CD4-positive, alpha-beta memory T cell (primary cell): ENCODE data around the gene DDIT3. TPM values are rescaled to one million over a fixed set of nuclear protein-coding genes. Genes with fewer than 3 reads are reported as not detected.

Experiments
- CTCF ChIA-PET: fragments of 350-600 bp; sonication (Branson Sonifier 250); formaldehyde crosslinking; loops from one replicate; lab custom pipeline; 2021; ENCODE audit warnings: inconsistent platforms; ENCODE audit not compliant: partially characterized antibody; lab: Charles Lee
- POLR2A ChIA-PET: fragments of 350-600 bp; sonication (Branson Sonifier 250); formaldehyde crosslinking; loops from one replicate; lab custom pipeline; 2021; ENCODE audit not compliant: partially characterized antibody; lab: Charles Lee
- DNase-seq, 5 donors: peaks; one replicate each; pipeline versions ENCODE4 v3.0.0 to v3.0.0-alpha.2; 2020 to 2022; ENCODE audit warnings: mixed read lengths in 1 of 5
- H3K27ac ChIP-seq: one replicate; pipeline ENCODE4 v1.7.0; 2013; ENCODE audit warnings: low read depth, low read length
- H3K27me3 ChIP-seq: 2 replicates; pipeline ENCODE4 v1.7.0; 2013; ENCODE audit warnings: mild to moderate bottlenecking, low read length, moderate library complexity; ENCODE audit not compliant: insufficient read depth
- H3K36me3 ChIP-seq: 2 replicates; pipeline ENCODE4 v1.7.0; 2013; ENCODE audit warnings: mild to moderate bottlenecking, low read length, moderate library complexity; ENCODE audit not compliant: insufficient read depth
- H3K4me1 ChIP-seq: 2 replicates; pipeline ENCODE4 v1.7.0; 2013; ENCODE audit warnings: mild to moderate bottlenecking, low read length, moderate library complexity; ENCODE audit not compliant: insufficient read depth
- H3K4me3 ChIP-seq, 2 donors: one replicate each; pipeline ENCODE4 v1.7.0; 2013; ENCODE audit warnings: low read length in 2 of 2, mild to moderate bottlenecking in 1 of 2
- H3K9me3 ChIP-seq, 2 donors: one replicate each; pipeline ENCODE4 v1.7.0; 2013; ENCODE audit warnings: low read length in 2 of 2, control low read depth in 1 of 2; ENCODE audit not compliant: control insufficient read depth in 1 of 2
- H3K27ac Mint-ChIP-seq, 7 donors: one replicate each; pipeline ENCODE4 v1.8.0; 2020 to 2021; ENCODE audit warnings: mixed read lengths in 7 of 7, mild to moderate bottlenecking in 6 of 7, inconsistent platforms in 3 of 7, moderate library complexity in 3 of 7
- H3K27me3 Mint-ChIP-seq, 2 donors: one replicate each; pipeline ENCODE4 v1.8.0; 2020 to 2021; ENCODE audit warnings: mixed read lengths in 2 of 2
- H3K36me3 Mint-ChIP-seq, 2 donors: one replicate each; pipeline ENCODE4 v1.8.0; 2020 to 2021; ENCODE audit warnings: mixed read lengths in 2 of 2, inconsistent platforms in 1 of 2, mild to moderate bottlenecking in 1 of 2
- H3K4me1 Mint-ChIP-seq, 4 donors: one replicate each; pipeline ENCODE4 v1.8.0; 2020 to 2021; ENCODE audit warnings: mixed read lengths in 4 of 4, mild to moderate bottlenecking in 1 of 4
- H3K4me3 Mint-ChIP-seq, 8 donors: one replicate each; pipeline ENCODE4 v1.8.0; 2020 to 2021; ENCODE audit warnings: mixed read lengths in 8 of 8, mild to moderate bottlenecking in 7 of 8, moderate library complexity in 6 of 8, inconsistent platforms in 3 of 8
- H3K9me3 Mint-ChIP-seq, 8 donors: one replicate each; pipeline ENCODE4 v1.8.0; 2020 to 2021; ENCODE audit warnings: mixed read lengths in 8 of 8, mild to moderate bottlenecking in 5 of 8, inconsistent platforms in 3 of 8, moderate library complexity in 1 of 8
- intact Hi-C: fragments of 100-400 bp; cut with micrococcal nuclease; formaldehyde crosslinking; loops from one replicate; pipeline ENCODE4 v1.15.1; 2023
- polyA plus RNA-seq, 2 donors: library from polyadenylated mRNA; unstranded; fragments of 300-500 nt; fragmentation: Illumina TruSeq; gene quantifications; one replicate each; pipeline ENCODE4 v1.2.3, GENCODE V29; 2021
- total RNA-seq, 2 experiments: library from RNA; stranded (reverse); gene quantifications; one replicate each; pipeline ENCODE4 v1.2.3, GENCODE V29; 2021

The DDIT3 gene
- total and polyA plus RNA-seq, 4 experiments from 2014 or later: 15.4 to 40.8 (median 30.7) TPM

DNA sequence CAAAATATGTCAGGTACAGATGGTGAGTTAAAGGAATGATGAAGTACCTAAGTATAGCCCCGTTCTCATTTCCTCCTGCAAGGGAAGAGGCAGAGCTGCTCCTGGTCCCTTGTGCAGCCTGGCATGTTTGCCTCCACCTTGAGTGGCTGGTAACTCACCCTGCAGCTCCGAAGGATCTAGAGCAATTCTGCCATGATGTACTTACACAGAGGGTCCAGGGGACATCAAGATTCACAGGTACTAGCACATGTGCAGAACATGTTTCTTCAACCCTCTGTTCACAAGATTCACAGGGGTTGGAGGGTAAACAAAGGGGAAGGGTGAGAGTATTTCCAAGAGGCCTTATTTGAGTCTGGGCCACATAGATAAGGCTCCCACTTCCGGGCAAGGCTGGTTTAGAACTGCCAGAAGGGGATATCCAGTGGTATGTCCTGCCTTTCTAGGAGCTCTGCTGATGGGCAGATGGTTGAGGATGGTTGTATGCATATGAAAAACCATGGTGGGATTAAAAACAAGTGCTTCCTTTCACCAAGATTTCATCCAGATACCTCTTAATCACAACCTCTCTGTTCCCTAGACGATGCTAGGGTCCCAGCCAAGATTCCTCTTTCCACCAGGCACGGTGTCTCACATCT is 18.9 kb upstream of the DDIT3 start:
- DNase-seq: no peak
- Mint-ChIP-seq H3K36me3 (peaks cover 14 to 48% of the 10 kb centered on the region in 2 donors), H3K9me3 (no peaks in the 10 kb centered on the region), H3K27ac (peak overlapping the region in 2 of 7 donors; percentile 5 to 68), H3K4me3 (no peak overlapping the region), H3K27me3 (no peaks in the 10 kb centered on the region), H3K4me1 (peaks cover 0 to 11% (median 6%) of the 10 kb centered on the region in 4 donors)
- H3K4me1 ChIP-seq: no peaks in the 10 kb centered on the region
- no peaks in the 10 kb centered on the region for H3K27me3 ChIP-seq
- H3K4me3 ChIP-seq: no peak overlapping the region
- intact Hi-C loops: no loop called here
- no peak overlapping the region for H3K27ac ChIP-seq
- ChIA-PET POLR2A (interaction anchor here (1.1 to 2.1 kb wide), 3 partner anchors 9 to 13 kb away, joined by 4 to 6 read pairs (median 6); no protein-coding TSS in a partner anchor), CTCF (interaction anchor here (0.8 to 1.5 kb wide), 3 partner anchors 44 to 94 kb away, joined by 3 to 6 read pairs (median 4); partner anchors contain the start of gene B4GALNT1)
- H3K9me3 ChIP-seq: no peaks in the 10 kb centered on the region
- peaks cover 15% of the 10 kb centered on the region for H3K36me3 ChIP-seq

DNA sequence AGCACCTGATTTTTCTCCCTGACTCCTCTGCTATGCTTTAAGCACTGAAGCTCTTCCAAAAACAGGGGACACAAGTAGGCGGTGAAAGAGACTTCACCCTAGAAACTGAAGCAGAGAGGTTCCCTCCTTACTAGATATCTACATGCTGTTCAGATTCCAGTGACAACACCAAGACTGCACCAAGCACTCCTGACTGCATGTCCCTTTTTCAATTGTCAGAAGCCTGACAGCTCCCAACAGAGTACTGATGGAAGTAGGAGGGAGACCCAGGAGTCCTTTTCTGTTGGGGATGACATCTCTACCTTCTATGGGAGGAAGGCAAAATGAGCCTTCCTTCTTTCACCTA is 16.3 kb upstream of the DDIT3 start:
- H3K27ac Mint-ChIP-seq: peak overlapping the region in 3 of 7 donors; percentile 37 to 61 (median 48)
- intact Hi-C loops: no loop called here
- no peaks in the 10 kb centered on the region for H3K4me1 ChIP-seq

DNA sequence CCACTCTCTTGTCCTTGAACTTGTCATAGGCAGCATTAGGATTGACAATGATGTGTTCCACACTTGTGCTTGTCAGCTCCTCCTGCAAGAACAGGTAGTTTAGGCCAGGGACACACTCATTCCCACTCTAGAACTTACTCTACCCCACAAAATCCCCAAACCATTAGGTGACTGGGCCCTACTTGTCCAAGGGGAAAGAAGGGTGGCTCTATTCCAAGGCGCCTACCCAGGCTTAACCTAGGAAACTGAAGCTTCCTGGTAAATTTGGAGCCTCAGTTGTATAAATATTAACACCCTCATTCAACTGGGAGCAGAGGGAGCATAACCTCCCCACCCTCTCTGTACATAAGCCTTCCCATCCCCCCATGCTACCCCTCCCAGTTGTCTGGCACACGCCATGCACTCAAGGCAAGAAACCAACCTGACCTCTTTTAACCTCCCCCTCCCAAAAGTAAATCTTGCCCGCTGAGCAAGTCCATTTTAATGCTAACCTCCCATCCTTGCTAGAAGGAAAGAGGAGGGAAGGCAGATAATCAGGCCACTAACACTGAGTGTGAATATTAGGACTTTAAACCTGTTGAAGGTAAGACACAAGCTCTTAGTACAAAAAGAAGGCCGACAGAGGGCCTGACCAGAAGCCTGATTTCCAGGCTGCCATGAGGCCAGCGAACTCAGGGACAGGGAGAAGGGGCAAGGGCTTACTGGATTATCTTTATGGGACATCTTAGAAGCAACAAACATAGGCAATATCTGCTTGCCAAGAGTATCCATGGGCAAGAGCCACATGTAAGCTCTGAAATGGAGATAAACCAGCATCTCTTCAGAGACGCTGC is 15.7 kb upstream of the DDIT3 start:
- intact Hi-C loops: no loop called here
- Mint-ChIP-seq H3K36me3 (peaks cover 32 to 71% of the 10 kb centered on the region in 2 donors), H3K4me3 (no peak overlapping the region), H3K4me1 (peaks cover 0 to 2% (median 0%) of the 10 kb centered on the region in 4 donors), H3K9me3 (no peaks in the 10 kb centered on the region), H3K27me3 (no peaks in the 10 kb centered on the region), H3K27ac (peak overlapping the region in 4 of 7 donors; percentile 48 to 86 (median 68))
- Histone ChIP-seq H3K9me3 (no peaks in the 10 kb centered on the region), H3K36me3 (peaks cover 43% of the 10 kb centered on the region), H3K4me3 (no peak overlapping the region), H3K4me1 (no peaks in the 10 kb centered on the region), H3K27me3 (no peaks in the 10 kb centered on the region), H3K27ac (no peak overlapping the region)
- no peak for DNase-seq
- POLR2A ChIA-PET: no interaction called here
- CTCF ChIA-PET: interaction anchor here (1.2 kb wide), 1 partner anchor 10 kb away, joined by 3 read pairs; no protein-coding TSS in a partner anchor

More for the DNA sequence above, 16.3 kb upstream of the DDIT3 start:
- no peak for DNase-seq
- ChIA-PET CTCF (interaction anchor here (1.1 to 1.2 kb wide), 2 partner anchors 10 to 78 kb away, joined by 3 to 4 read pairs; partner anchors contain the start of gene GLI1), POLR2A (no interaction called here)
- Mint-ChIP-seq H3K36me3 (peaks cover 33 to 70% of the 10 kb centered on the region in 2 donors), H3K9me3 (no peaks in the 10 kb centered on the region), H3K4me3 (no peak overlapping the region), H3K4me1 (peaks cover 0 to 5% (median 0%) of the 10 kb centered on the region in 4 donors), H3K27me3 (no peaks in the 10 kb centered on the region)
- no peak overlapping the region for H3K4me3 ChIP-seq
- H3K9me3 ChIP-seq: no peaks in the 10 kb centered on the region
- H3K27me3 ChIP-seq: no peaks in the 10 kb centered on the region
- peaks cover 39% of the 10 kb centered on the region for H3K36me3 ChIP-seq
- H3K27ac ChIP-seq: no peak overlapping the region

DNA sequence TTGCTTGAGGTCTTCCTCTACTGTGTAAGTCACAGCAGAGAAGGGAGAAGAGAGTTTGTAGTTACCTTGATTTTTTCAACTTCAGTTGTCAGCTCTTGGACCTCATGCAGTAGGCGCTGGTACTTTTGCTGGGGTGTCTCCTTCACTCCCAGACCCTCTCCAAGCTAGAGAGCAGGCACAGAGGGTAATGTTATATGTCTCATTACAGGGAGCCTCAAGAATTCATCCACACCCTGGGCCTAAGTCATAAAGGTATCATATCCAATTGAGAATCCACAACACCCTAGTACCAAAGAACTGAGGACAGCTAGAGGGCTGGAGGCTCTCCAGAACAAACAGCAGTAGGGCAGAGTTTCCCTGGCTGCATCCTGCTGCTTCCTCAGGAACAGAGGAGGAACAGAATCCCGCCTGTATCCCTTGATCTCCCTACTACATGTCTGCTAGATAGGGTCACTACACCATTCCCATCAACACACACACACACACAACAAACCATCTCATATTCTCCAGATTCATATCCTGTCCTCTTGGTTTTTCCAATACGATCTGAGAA is 14.8 kb upstream of the DDIT3 start:
- H3K4me1 ChIP-seq: no peaks in the 10 kb centered on the region
- CTCF ChIA-PET: interaction anchor here (1.0 to 1.2 kb wide), 2 partner anchors 11 to 50 kb away, joined by 3 read pairs; no protein-coding TSS in a partner anchor
- H3K4me1 Mint-ChIP-seq: no peaks in the 10 kb centered on the region
- H3K36me3 ChIP-seq: peaks cover 52% of the 10 kb centered on the region
- POLR2A ChIA-PET: interaction anchor here (1.3 kb wide), 1 partner anchor 8 kb away, joined by 3 read pairs; no protein-coding TSS in a partner anchor
- no peaks in the 10 kb centered on the region for H3K9me3 ChIP-seq
- intact Hi-C loops: no loop called here
- H3K27ac Mint-ChIP-seq: peak overlapping the region in 5 of 7 donors; percentile 0 to 86 (median 9)
- H3K36me3 Mint-ChIP-seq: peaks cover 31 to 71% of the 10 kb centered on the region in 2 donors
- H3K4me3 Mint-ChIP-seq: no peak overlapping the region
- no peaks in the 10 kb centered on the region for H3K27me3 ChIP-seq
- H3K9me3 Mint-ChIP-seq: no peaks in the 10 kb centered on the region
- DNase-seq: no peak
- no peak overlapping the region for H3K4me3 ChIP-seq
- H3K27me3 Mint-ChIP-seq: no peaks in the 10 kb centered on the region
- no peak overlapping the region for H3K27ac ChIP-seq

DNA sequence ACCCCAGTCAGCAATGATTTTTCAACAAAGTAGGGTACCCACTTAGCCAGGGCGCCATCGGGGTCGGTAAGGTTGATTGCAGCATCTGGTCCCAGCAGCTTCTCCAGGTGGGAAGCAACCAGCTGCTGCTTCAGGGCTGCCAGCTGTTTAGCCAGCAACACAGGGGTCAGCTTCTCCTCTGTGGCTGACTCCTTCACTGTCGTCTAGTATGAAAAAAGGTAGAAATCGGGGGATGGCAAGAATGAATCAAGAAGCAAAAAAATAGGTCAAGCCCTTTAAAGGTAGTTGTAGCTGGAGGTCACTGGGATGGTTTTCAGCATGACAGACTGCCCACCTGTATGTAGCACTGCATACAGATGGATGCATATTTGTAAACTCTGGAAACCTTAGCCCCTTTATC is 13.9 kb upstream of the DDIT3 start:
- ChIA-PET CTCF (interaction anchor here (1.0 kb wide), 1 partner anchor 51 kb away, joined by 3 read pairs; no protein-coding TSS in a partner anchor), POLR2A (interaction anchor here (0.9 to 1.3 kb wide), 2 partner anchors 9 to 14 kb away, joined by 3 read pairs; partner anchors contain the start of gene DDIT3)
- intact Hi-C loops: no loop called here
- Histone ChIP-seq H3K27ac (no peak overlapping the region), H3K27me3 (no peaks in the 10 kb centered on the region), H3K36me3 (peaks cover 59% of the 10 kb centered on the region), H3K4me3 (no peak overlapping the region), H3K4me1 (no peaks in the 10 kb centered on the region), H3K9me3 (no peaks in the 10 kb centered on the region)
- peaks cover 0 to 4% (median 0%) of the 10 kb centered on the region in 4 donors for H3K4me1 Mint-ChIP-seq
- no peak for DNase-seq
- H3K9me3 Mint-ChIP-seq: no peaks in the 10 kb centered on the region
- H3K36me3 Mint-ChIP-seq: peaks cover 31 to 76% of the 10 kb centered on the region in 2 donors
- no peak overlapping the region for H3K27ac Mint-ChIP-seq
- no peak overlapping the region for H3K4me3 Mint-ChIP-seq
- H3K27me3 Mint-ChIP-seq: no peaks in the 10 kb centered on the region

DNA sequence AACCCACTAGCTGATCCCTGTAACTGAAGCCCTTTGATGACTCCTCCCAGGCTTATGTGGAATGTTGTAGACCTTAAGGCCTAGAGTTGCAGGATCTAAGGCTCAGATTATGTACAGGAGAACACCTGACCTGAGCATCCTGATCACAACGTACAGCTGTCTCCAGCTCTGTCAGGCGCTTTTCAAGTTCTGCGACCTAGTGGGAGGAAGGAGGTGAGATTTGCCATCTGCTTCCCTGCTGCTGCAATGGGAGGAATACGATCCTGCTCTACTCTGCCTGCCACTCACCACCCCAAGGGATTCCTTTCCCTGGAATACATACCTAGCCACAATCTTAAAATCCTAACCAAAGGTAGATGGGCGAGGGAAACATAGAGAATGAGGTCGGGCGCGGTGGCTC is 12.8 kb upstream of the DDIT3 start:
- POLR2A ChIA-PET: interaction anchor here (1.4 to 2.4 kb wide), 2 partner anchors 10 to 13 kb away, joined by 9 to 11 read pairs; partner anchors contain the start of gene DDIT3
- no peak overlapping the region for H3K27ac ChIP-seq
- Mint-ChIP-seq H3K4me1 (peaks cover 0 to 4% (median 0%) of the 10 kb centered on the region in 4 donors), H3K36me3 (peaks cover 31 to 76% of the 10 kb centered on the region in 2 donors), H3K27me3 (no peaks in the 10 kb centered on the region), H3K27ac (no peak overlapping the region), H3K9me3 (no peaks in the 10 kb centered on the region), H3K4me3 (no peak overlapping the region)
- H3K27me3 ChIP-seq: no peaks in the 10 kb centered on the region
- no peak overlapping the region for H3K4me3 ChIP-seq
- intact Hi-C loops: no loop called here
- no peaks in the 10 kb centered on the region for H3K9me3 ChIP-seq
- no peak for DNase-seq
- H3K4me1 ChIP-seq: no peaks in the 10 kb centered on the region
- CTCF ChIA-PET: interaction anchor here (1.6 kb wide), 1 partner anchor 74 kb away, joined by 3 read pairs; the partner anchor contains the start of gene GLI1
- H3K36me3 ChIP-seq: peaks cover 66% of the 10 kb centered on the region
